OCI-LY7 (cell line): Measurements from ENCODE around the gene TMEM212. TPM values are rescaled to one million over a fixed set of nuclear protein-coding genes. Genes with fewer than 3 reads are reported as not detected.

Source experiments
- BruUV-seq: library from RNA; stranded (reverse); fragments of 400-500 nt; replicated peaks from 2 replicates; lab custom pipeline; 2021; lab: Mats Ljungman, UMichigan
- CTCF ChIA-PET: fragments of 300-600 bp; sonication (Branson Sonifier 250); formaldehyde crosslinking; loops from one replicate; lab custom pipeline; 2022; ENCODE audit warnings: antibody characterized with exemption; ENCODE audit not compliant: unreplicated experiment; lab: Charles Lee
- POLR2A ChIA-PET: fragments of 300-600 bp; sonication (Branson Sonifier 250); formaldehyde crosslinking; loops from one replicate; lab custom pipeline; 2022; ENCODE audit warnings: antibody characterized with exemption; lab: Charles Lee
- DNase-seq: peaks from one replicate; pipeline ENCODE4 v3.0.0-alpha.2; 2015; ENCODE audit warnings: low spot score
- H2AFZ ChIP-seq: fragments of 200-600 bp; sonication (generic), shearing (Covaris generic); 2 replicates; pipeline ENCODE4 v1.6.1; 2014; ENCODE audit warnings: mild to moderate bottlenecking, antibody characterized with exemption, low read length, moderate library complexity
- H3K27ac ChIP-seq: fragments of 200-600 bp; sonication (generic); 2 replicates; pipeline ENCODE4 v1.5.1; 2014; ENCODE audit warnings: mixed run types, low read depth, mild to moderate bottlenecking, moderate library complexity, low read length, inconsistent platforms; ENCODE audit not compliant: poor library complexity, severe bottlenecking
- H3K36me3 ChIP-seq: fragments of 200-600 bp; sonication (generic); 2 replicates; pipeline ENCODE4 v1.6.1; 2014; ENCODE audit warnings: mild to moderate bottlenecking, antibody characterized with exemption, low read length, moderate library complexity, mixed read lengths; ENCODE audit not compliant: insufficient read depth
- H3K4me1 ChIP-seq: fragments of 200-600 bp; sonication (generic); 2 replicates; pipeline ENCODE4 v1.5.1; 2014; ENCODE audit warnings: mild to moderate bottlenecking, low read length; ENCODE audit not compliant: insufficient read depth, poor library complexity, severe bottlenecking
- H3K4me2 ChIP-seq: fragments of 200-600 bp; sonication (generic); 2 replicates; pipeline ENCODE4 v1.6.1; 2014; ENCODE audit warnings: mild to moderate bottlenecking, low read length
- H3K4me3 ChIP-seq: fragments of 200-600 bp; sonication (generic); 2 replicates; pipeline ENCODE4 v1.5.1; 2014; ENCODE audit warnings: mild to moderate bottlenecking, low read depth, low read length; ENCODE audit not compliant: poor library complexity, severe bottlenecking
- H3K79me2 ChIP-seq: fragments of 200-600 bp; sonication (generic); 2 replicates; pipeline ENCODE4 v1.6.1; 2016; ENCODE audit warnings: low read depth, mild to moderate bottlenecking, low read length, moderate library complexity, mixed read lengths; ENCODE audit not compliant: insufficient read depth
- H3K9me2 ChIP-seq: fragments of 200-600 bp; sonication (generic); 2 replicates; pipeline ENCODE4 v1.6.1; 2016; ENCODE audit warnings: mild to moderate bottlenecking, low read length, mixed read lengths; ENCODE audit not compliant: insufficient read depth
- H3K9me3 ChIP-seq: fragments of 200-600 bp; sonication (generic); 2 replicates; pipeline ENCODE4 v1.6.1; 2014; ENCODE audit warnings: mild to moderate bottlenecking, mixed run types, low read length, mixed read lengths
- H4K20me1 ChIP-seq: fragments of 200-600 bp; sonication (generic); 2 replicates; pipeline ENCODE4 v1.6.1; 2014; ENCODE audit warnings: mild to moderate bottlenecking, antibody characterized with exemption, low read length, moderate library complexity, mixed read lengths; ENCODE audit not compliant: insufficient read depth
- CTCF ChIP-seq: fragments of 200-600 bp; sonication (generic); conservative IDR thresholded peaks from 2 replicates; pipeline ENCODE4 v1.5.1; 2014; ENCODE audit warnings: mild to moderate bottlenecking, antibody characterized with exemption, low read length, moderate library complexity, mixed read lengths
- EZH2phosphoT487 ChIP-seq: fragments of 200-600 bp; sonication (generic); IDR thresholded peaks from 2 replicates; pipeline ENCODE4 v1.6.1; 2018; ENCODE audit warnings: low read depth, borderline replicate concordance, mild to moderate bottlenecking, mixed run types, antibody characterized with exemption, low read length, moderate library complexity, mixed read lengths
- intact Hi-C: fragments of 100-400 bp; cut with micrococcal nuclease; formaldehyde crosslinking; loops from one replicate; pipeline ENCODE4 v1.10.0; 2022; ENCODE audit not compliant: unreplicated experiment
- total RNA-seq, 2 experiments: library from RNA; depleted of rRNA in 1 of 2; stranded (reverse); fragments of >200 nt in 1 of 2; shearing (Covaris generic) in 1 of 2; gene quantifications; 2 replicates each; pipeline ENCODE4 v1.2.3, GENCODE V29; 2014 to 2022

TMEM212 gene
- total RNA-seq, 2 experiments from 2014 or later = not detected

- no TSS peak for BruUV-seq
- Histone ChIP-seq H3K36me3 (no peaks in the 10 kb centered on the region), H3K4me3 (no peak overlapping the region), H3K9me3 (no peaks in the 10 kb centered on the region), H3K4me2 (no peak overlapping the region), H3K79me2 (no peaks in the 10 kb centered on the region), H3K4me1 (no peaks in the 10 kb centered on the region), H3K9me2 (no peaks in the 10 kb centered on the region), H2AFZ (no peak overlapping the region), H3K27ac (no peak overlapping the region), H4K20me1 (no peaks in the 10 kb centered on the region)
- ChIA-PET CTCF (no interaction called here), POLR2A (interaction anchor here (0.7 kb wide), 1 partner anchor 42 kb away, joined by 3 read pairs; no protein-coding TSS in a partner anchor)
- TF ChIP-seq CTCF = no peak
- TF ChIP-seq EZH2phosphoT487 = no peak
- intact Hi-C loops = no loop called here
- no peak for DNase-seq
Observed at GRCh38 chr3:171883257-171883892, 40.2 kb downstream of the TMEM212 start.

GRCh38 chr3:171883893-171884279 lies 40.7 kb downstream of the TMEM212 start:
- no peak for DNase-seq
- CTCF ChIA-PET = no interaction called here
- no TSS peak for BruUV-seq
- Histone ChIP-seq H3K9me2 (no peaks in the 10 kb centered on the region), H3K79me2 (no peaks in the 10 kb centered on the region), H3K4me3 (no peak overlapping the region), H3K4me2 (no peak overlapping the region), H3K9me3 (no peaks in the 10 kb centered on the region), H2AFZ (no peak overlapping the region), H3K27ac (no peak overlapping the region), H3K36me3 (no peaks in the 10 kb centered on the region), H4K20me1 (no peaks in the 10 kb centered on the region), H3K4me1 (no peaks in the 10 kb centered on the region)
- POLR2A ChIA-PET = no interaction called here
- TF ChIP-seq EZH2phosphoT487 (no peak), CTCF (no peak)
- intact Hi-C loops = no loop called here

- H3K9me3 ChIP-seq = no peaks in the 10 kb centered on the region
- no peaks in the 10 kb centered on the region for H3K36me3 ChIP-seq
- no peak for DNase-seq
- no peak overlapping the region for H3K4me2 ChIP-seq
- CTCF ChIA-PET = no interaction called here
- H3K9me2 ChIP-seq = no peaks in the 10 kb centered on the region
- BruUV-seq = no TSS peak
- no peaks in the 10 kb centered on the region for H3K79me2 ChIP-seq
- H3K27ac ChIP-seq = no peak overlapping the region
- POLR2A ChIA-PET = interaction anchor here (0.6 kb wide), 1 partner anchor 331 kb away, joined by 3 read pairs; no protein-coding TSS in a partner anchor
- H2AFZ ChIP-seq = no peak overlapping the region
- H4K20me1 ChIP-seq = no peaks in the 10 kb centered on the region
- intact Hi-C loops = no loop called here
- no peak overlapping the region for H3K4me3 ChIP-seq
- TF ChIP-seq CTCF (no peak), EZH2phosphoT487 (no peak)
- H3K4me1 ChIP-seq = no peaks in the 10 kb centered on the region
Observed at GRCh38 chr3:171888466-171888865, 45.3 kb downstream of the TMEM212 start.
